Measurements from ENCODE around the gene CACNB4.
A peak's percentile ranks its signal among the peaks of the same experiment; 100 is the strongest.

Gene CACNB4

GRCh38 chr2:151977631-151978030 lies 121.2 kb downstream of the CACNB4 start:
- DNase-seq (ENCODE audit: low read depth in 4 of 4, low spot score in 1 of 4) = no peak

- DNase-seq (ENCODE audit: low read depth in 4 of 4, low spot score in 1 of 4) = no peak
Observed at GRCh38 chr2:151976945-151977353, 121.9 kb downstream of the CACNB4 start.

GRCh38 chr2:151975460-151976414 lies 123.1 kb downstream of the CACNB4 start:
- DNase-seq (ENCODE audit: low read depth in 4 of 4, low spot score in 1 of 4) = no peak

GRCh38 chr2:151974988-151975387 lies 123.9 kb downstream of the CACNB4 start:
- no peak for DNase-seq (ENCODE audit: low read depth in 4 of 4, low spot score in 1 of 4)

- no peak for DNase-seq (ENCODE audit: low read depth in 4 of 4, low spot score in 1 of 4)
Observed at GRCh38 chr2:151973901-151974199, 125.0 kb downstream of the CACNB4 start.

GRCh38 chr2:151973013-151973900 lies 125.6 kb downstream of the CACNB4 start:
- DNase-seq (ENCODE audit: low read depth in 4 of 4, low spot score in 1 of 4) = no peak

GRCh38 chr2:151972241-151973012 lies 126.4 kb downstream of the CACNB4 start:
- DNase-seq (ENCODE audit: low read depth in 4 of 4, low spot score in 1 of 4) = no peak

GRCh38 chr2:151971301-151972051 lies 127.4 kb downstream of the CACNB4 start:
- no peak for DNase-seq (ENCODE audit: low read depth in 4 of 4, low spot score in 1 of 4)

- DNase-seq (ENCODE audit: low read depth in 4 of 4, low spot score in 1 of 4) = no peak
Observed at GRCh38 chr2:151968770-151969470, 129.9 kb downstream of the CACNB4 start.

- DNase-seq (ENCODE audit: low read depth in 4 of 4, low spot score in 1 of 4) = no peak
Observed at GRCh38 chr2:151967829-151968722, 130.8 kb downstream of the CACNB4 start.

- no peak for DNase-seq (ENCODE audit: low read depth in 4 of 4, low spot score in 1 of 4)
Observed at GRCh38 chr2:151965884-151966283, 133.0 kb downstream of the CACNB4 start.

GRCh38 chr2:151961558-151961957 lies 137.3 kb downstream of the CACNB4 start:
- DNase-seq (ENCODE audit: low read depth in 4 of 4, low spot score in 1 of 4) = no peak

GRCh38 chr2:151959238-151959637 lies 139.6 kb downstream of the CACNB4 start:
- DNase-seq (ENCODE audit: low read depth in 4 of 4, low spot score in 1 of 4) = no peak

- no peak for DNase-seq (ENCODE audit: low read depth in 4 of 4, low spot score in 1 of 4)
Observed at GRCh38 chr2:151953467-151953866, 145.4 kb downstream of the CACNB4 start.

GRCh38 chr2:151952691-151953456 lies 146.0 kb downstream of the CACNB4 start:
- no peak for DNase-seq (ENCODE audit: low read depth in 4 of 4, low spot score in 1 of 4)

GRCh38 chr2:151947813-151948165 lies 151.1 kb downstream of the CACNB4 start:
- no peak for DNase-seq (ENCODE audit: low read depth in 4 of 4, low spot score in 1 of 4)

GRCh38 chr2:151946899-151947812 lies 151.7 kb downstream of the CACNB4 start:
- DNase-seq (ENCODE audit: low read depth in 4 of 4, low spot score in 1 of 4) = peak in 1 of 4 experiments; percentile 4

Measured in stimulated activated CD4-positive, alpha-beta T cell treated with anti-CD3 and anti-CD28 coated beads, Interleukin-1b, Interleukin-23, amount 100 ng/mL, for 24 hours (primary cell).